ENCODE data around the gene PLCL2. TPM values are rescaled to one million over a fixed set of nuclear protein-coding genes. Genes with fewer than 3 reads are reported as not detected.
A peak's percentile ranks its signal among the peaks of the same experiment; 100 is the strongest.
"Not testable (repeated sequence)": the region's sequence is repeated elsewhere in the genome, so short reads cannot be mapped to it uniquely, and the experiment has no call there.

Gene PLCL2
- total RNA-seq, 4 donors from 2014 or later, result 1.4 to 4.5 (median 3.9) TPM

- peak in 1 of 2 donors; percentile 13 for DNase-seq (ENCODE audit: low spot score in 2 of 2)
- 80 to 89% methylated on average over 3 of the region's 3 CpGs for WGBS, 2 donors
- TF ChIP-seq, protein P1, sequence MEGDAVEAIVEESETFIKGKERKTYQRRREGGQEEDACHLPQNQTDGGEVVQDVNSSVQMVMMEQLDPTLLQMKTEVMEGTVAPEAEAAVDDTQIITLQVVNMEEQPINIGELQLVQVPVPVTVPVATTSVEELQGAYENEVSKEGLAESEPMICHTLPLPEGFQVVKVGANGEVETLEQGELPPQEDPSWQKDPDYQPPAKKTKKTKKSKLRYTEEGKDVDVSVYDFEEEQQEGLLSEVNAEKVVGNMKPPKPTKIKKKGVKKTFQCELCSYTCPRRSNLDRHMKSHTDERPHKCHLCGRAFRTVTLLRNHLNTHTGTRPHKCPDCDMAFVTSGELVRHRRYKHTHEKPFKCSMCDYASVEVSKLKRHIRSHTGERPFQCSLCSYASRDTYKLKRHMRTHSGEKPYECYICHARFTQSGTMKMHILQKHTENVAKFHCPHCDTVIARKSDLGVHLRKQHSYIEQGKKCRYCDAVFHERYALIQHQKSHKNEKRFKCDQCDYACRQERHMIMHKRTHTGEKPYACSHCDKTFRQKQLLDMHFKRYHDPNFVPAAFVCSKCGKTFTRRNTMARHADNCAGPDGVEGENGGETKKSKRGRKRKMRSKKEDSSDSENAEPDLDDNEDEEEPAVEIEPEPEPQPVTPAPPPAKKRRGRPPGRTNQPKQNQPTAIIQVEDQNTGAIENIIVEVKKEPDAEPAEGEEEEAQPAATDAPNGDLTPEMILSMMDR (IDR thresholded peaks at IDR 0.05), result no peak
- TF ChIP-seq POLR2A (IDR thresholded peaks at IDR 0.05), result no peak
- intact Hi-C loops (cut with DNase I; ENCODE audit: low total_unique reads), result no loop called here
- no peak overlapping the region for H3K4me3 ChIP-seq (ENCODE audit: low read depth, poor library complexity, severe bottlenecking)
These were observed 238.0 kb downstream of the PLCL2 start for GRCh38 chr3:17122758-17123157.

- peak in 1 of 2 donors; percentile 32 for DNase-seq (ENCODE audit: low spot score in 2 of 2)
- intact Hi-C loops (cut with DNase I; ENCODE audit: low total_unique reads), result no loop called here
- TF ChIP-seq, protein P1 (IDR thresholded peaks at IDR 0.05), result no peak
- no peak for TF ChIP-seq POLR2A (IDR thresholded peaks at IDR 0.05)
- WGBS, 2 donors, result 56 to 72% methylated on average over 2 of the region's 2 CpGs
- no peak overlapping the region for H3K4me3 ChIP-seq (ENCODE audit: low read depth, poor library complexity, severe bottlenecking)
These were observed 241.1 kb downstream of the PLCL2 start for GRCh38 chr3:17125738-17126442.

- 90 to 94% methylated on average over 3 of the region's 3 CpGs for WGBS, 2 donors
- peak in 1 of 2 donors; percentile 50 for DNase-seq (ENCODE audit: low spot score in 2 of 2)
- intact Hi-C loops (cut with DNase I; ENCODE audit: low total_unique reads); H3K4me3 ChIP-seq (ENCODE audit: low read depth, poor library complexity, severe bottlenecking): not testable (repeated sequence)
These were observed 243.9 kb downstream of the PLCL2 start for GRCh38 chr3:17128671-17129070.

DNA sequence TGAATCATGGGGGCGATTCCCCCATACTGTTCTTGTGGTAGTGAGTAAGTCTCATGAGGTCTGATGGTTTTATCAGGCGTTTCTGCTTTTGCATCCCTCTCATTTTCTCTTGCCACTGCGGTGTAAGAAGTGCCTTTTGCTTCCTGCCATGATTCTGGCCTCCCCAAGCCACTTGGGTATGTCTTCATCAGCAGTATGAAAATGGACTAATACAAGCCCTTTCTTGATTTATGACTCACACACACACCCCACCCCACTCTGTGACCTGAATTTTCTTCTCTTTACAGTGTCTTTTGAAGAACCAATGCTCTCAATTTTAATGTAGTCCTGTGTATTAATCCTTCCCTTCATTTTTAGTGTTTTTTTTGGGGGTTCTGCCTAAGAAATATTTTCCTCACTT lies 244.8 kb downstream of the PLCL2 start:
- TF ChIP-seq, protein P1 (IDR thresholded peaks at IDR 0.05), result no peak
- TF ChIP-seq POLR2A (IDR thresholded peaks at IDR 0.05), result no peak
- intact Hi-C loops (cut with DNase I; ENCODE audit: low total_unique reads), result no loop called here
- WGBS, 2 donors, result 75 to 79% methylated on average over 3 of the region's 3 CpGs
- H3K4me3 ChIP-seq (ENCODE audit: low read depth, poor library complexity, severe bottlenecking), result no peak overlapping the region
- peak in 1 of 2 donors; percentile 57 for DNase-seq (ENCODE audit: low spot score in 2 of 2)

GRCh38 chr3:17130956-17131355 lies 246.2 kb downstream of the PLCL2 start:
- TF ChIP-seq POLR2A (IDR thresholded peaks at IDR 0.05), result no peak
- peak in 1 of 2 donors; percentile 32 for DNase-seq (ENCODE audit: low spot score in 2 of 2)
- intact Hi-C loops (cut with DNase I; ENCODE audit: low total_unique reads), result no loop called here
- 84 to 92% methylated on average over 3 of the region's 3 CpGs for WGBS, 2 donors
- H3K4me3 ChIP-seq (ENCODE audit: low read depth, poor library complexity, severe bottlenecking), result no peak overlapping the region

DNA sequence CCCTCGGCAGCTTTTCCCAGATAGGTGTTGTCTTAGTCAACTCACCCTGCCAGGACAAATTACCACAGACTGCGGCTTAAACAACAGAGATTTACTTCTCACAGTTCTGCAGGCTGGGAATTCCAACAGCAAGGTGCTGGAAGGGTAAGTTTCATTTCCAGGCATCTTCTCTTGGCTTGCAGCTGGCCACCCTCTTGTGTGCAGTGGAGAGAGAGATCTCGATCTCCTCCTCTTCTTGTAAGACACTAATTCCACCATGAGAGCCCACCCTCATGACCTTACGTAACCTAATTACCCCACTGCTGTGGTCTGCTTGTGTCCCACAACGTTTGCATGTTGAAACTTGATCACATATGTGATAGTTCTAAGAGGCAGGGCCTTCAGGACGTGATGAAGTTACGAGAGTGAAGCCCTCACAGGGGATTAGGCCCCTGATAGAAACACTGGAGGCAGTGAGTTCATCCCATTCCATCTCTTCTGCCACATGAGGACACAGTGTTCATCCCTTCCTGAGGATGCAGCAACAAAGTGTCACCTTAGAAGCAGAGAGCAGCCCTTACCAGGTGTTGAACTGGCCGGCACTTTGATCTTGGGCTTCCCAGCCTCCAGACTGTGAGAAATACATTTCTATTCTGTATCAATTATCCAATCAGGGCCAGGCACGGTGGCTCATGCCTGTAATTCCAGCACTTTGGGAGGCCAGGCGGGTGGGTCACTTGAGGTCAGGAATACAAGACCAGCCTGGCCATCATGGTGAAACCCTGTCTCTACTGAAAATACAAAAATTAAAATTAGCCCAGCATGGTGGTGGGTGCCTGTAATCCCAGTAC lies 247.7 kb downstream of the PLCL2 start:
- 81 to 86% methylated on average over 10 of the region's 10 CpGs for WGBS, 2 donors
- no peak for TF ChIP-seq POLR2A (IDR thresholded peaks at IDR 0.05)
- TF ChIP-seq, protein P1 (IDR thresholded peaks at IDR 0.05), result no peak
- intact Hi-C loops (cut with DNase I; ENCODE audit: low total_unique reads), result no loop called here
- peak in 1 of 2 donors; percentile 31 for DNase-seq (ENCODE audit: low spot score in 2 of 2)
- H3K4me3 ChIP-seq (ENCODE audit: low read depth, poor library complexity, severe bottlenecking), result no peak overlapping the region
